Measurements from ENCODE around the gene WRAP73.

Gene WRAP73

GRCh38 chr1:3649342-3650247 is at the start of gene WRAP73:
TSS of gene WRAP73 (minus strand) at chr1:3650103. CDS start at chr1:3649999, 104 bp downstream.
- Histone ChIP-seq H3K4me3 (ENCODE audit: low read length) (peak within 1 kb of the TSS; percentile 84), H3K9ac (ENCODE audit: low read length) (peak within 1 kb of the TSS; percentile 39), H3K27me3 (ENCODE audit: control insufficient read depth, insufficient read depth, low read length) (peaks cover 53% of the 10 kb centered on the region), H3K36me3 (ENCODE audit: control insufficient read depth, low read depth, low read length) (peaks cover 11% of the 10 kb centered on the region), H3K27ac (ENCODE audit: low read length) (no peak within 1 kb of the TSS), H3K4me1 (ENCODE audit: control insufficient read depth, low read depth, low read length) (peaks cover 4% of the 10 kb centered on the region), H3K9me3 (ENCODE audit: control insufficient read depth, low read depth, low read length) (no peaks in the 10 kb centered on the region)

GRCh38 chr1:3699596-3699995 is 49.7 kb upstream of the WRAP73 start:
- Histone ChIP-seq H3K27ac (ENCODE audit: low read length) (no peak overlapping the region), H3K9me3 (ENCODE audit: control insufficient read depth, low read depth, low read length) (no peaks in the 10 kb centered on the region), H3K4me1 (ENCODE audit: control insufficient read depth, low read depth, low read length) (no peaks in the 10 kb centered on the region), H3K4me3 (ENCODE audit: low read length) (no peak overlapping the region), H3K27me3 (ENCODE audit: control insufficient read depth, insufficient read depth, low read length) (peaks cover 6% of the 10 kb centered on the region), H3K36me3 (ENCODE audit: control insufficient read depth, low read depth, low read length) (no peaks in the 10 kb centered on the region), H3K9ac (ENCODE audit: low read length) (no peak overlapping the region)

- no peak overlapping the region for H3K9ac ChIP-seq (ENCODE audit: low read length)
- no peak overlapping the region for H3K27ac ChIP-seq (ENCODE audit: low read length)
- H3K4me3 ChIP-seq (ENCODE audit: low read length), result no peak overlapping the region
- peaks cover 6% of the 10 kb centered on the region for H3K27me3 ChIP-seq (ENCODE audit: control insufficient read depth, insufficient read depth, low read length)
- no peaks in the 10 kb centered on the region for H3K9me3 ChIP-seq (ENCODE audit: control insufficient read depth, low read depth, low read length)
- H3K36me3 ChIP-seq (ENCODE audit: control insufficient read depth, low read depth, low read length), result no peaks in the 10 kb centered on the region
- H3K4me1 ChIP-seq (ENCODE audit: control insufficient read depth, low read depth, low read length), result no peaks in the 10 kb centered on the region
Observed at GRCh38 chr1:3698660-3699408, 48.9 kb upstream of the WRAP73 start.

GRCh38 chr1:3697810-3698209 is 47.9 kb upstream of the WRAP73 start:
- Histone ChIP-seq H3K4me3 (ENCODE audit: low read length) (no peak overlapping the region), H3K4me1 (ENCODE audit: control insufficient read depth, low read depth, low read length) (no peaks in the 10 kb centered on the region), H3K27me3 (ENCODE audit: control insufficient read depth, insufficient read depth, low read length) (peaks cover 6% of the 10 kb centered on the region)

GRCh38 chr1:3697104-3697503 is 47.2 kb upstream of the WRAP73 start:
- H3K9me3 ChIP-seq (ENCODE audit: control insufficient read depth, low read depth, low read length), result no peaks in the 10 kb centered on the region
- H3K4me1 ChIP-seq (ENCODE audit: control insufficient read depth, low read depth, low read length), result no peaks in the 10 kb centered on the region
- peaks cover 6% of the 10 kb centered on the region for H3K27me3 ChIP-seq (ENCODE audit: control insufficient read depth, insufficient read depth, low read length)
- H3K27ac ChIP-seq (ENCODE audit: low read length), result no peak overlapping the region
- H3K4me3 ChIP-seq (ENCODE audit: low read length), result no peak overlapping the region
- H3K9ac ChIP-seq (ENCODE audit: low read length), result no peak overlapping the region
- H3K36me3 ChIP-seq (ENCODE audit: control insufficient read depth, low read depth, low read length), result no peaks in the 10 kb centered on the region

More at GRCh38 chr1:3697810-3698209, 47.9 kb upstream of the WRAP73 start:
- no peak overlapping the region for H3K27ac ChIP-seq (ENCODE audit: low read length)
- no peak overlapping the region for H3K9ac ChIP-seq (ENCODE audit: low read length)
- no peaks in the 10 kb centered on the region for H3K36me3 ChIP-seq (ENCODE audit: control insufficient read depth, low read depth, low read length)
- H3K9me3 ChIP-seq (ENCODE audit: control insufficient read depth, low read depth, low read length), result no peaks in the 10 kb centered on the region

DNA sequence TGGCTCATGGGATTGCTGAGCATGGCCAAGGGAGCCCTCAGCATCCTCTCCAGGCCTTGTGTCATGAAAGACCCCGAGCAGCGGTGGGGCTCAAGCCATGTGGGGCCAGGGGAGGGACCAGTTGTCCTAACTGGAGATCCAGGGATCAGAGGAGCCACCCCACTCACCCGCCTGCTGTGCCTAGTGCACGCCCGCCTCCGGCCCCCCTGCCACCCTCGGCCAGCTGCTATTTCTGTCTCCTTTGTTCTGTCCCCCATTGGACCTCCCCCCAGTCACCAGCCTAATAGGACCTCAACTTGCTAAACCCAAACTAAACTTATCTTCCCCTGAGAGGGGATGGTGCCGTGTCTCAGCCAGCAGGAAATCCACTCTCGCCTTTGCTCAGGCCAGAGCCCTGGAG is 46.8 kb upstream of the WRAP73 start:
- Histone ChIP-seq H3K36me3 (ENCODE audit: control insufficient read depth, low read depth, low read length) (no peaks in the 10 kb centered on the region), H3K4me1 (ENCODE audit: control insufficient read depth, low read depth, low read length) (no peaks in the 10 kb centered on the region), H3K27me3 (ENCODE audit: control insufficient read depth, insufficient read depth, low read length) (peaks cover 6% of the 10 kb centered on the region), H3K27ac (ENCODE audit: low read length) (no peak overlapping the region), H3K9me3 (ENCODE audit: control insufficient read depth, low read depth, low read length) (no peaks in the 10 kb centered on the region), H3K4me3 (ENCODE audit: low read length) (no peak overlapping the region), H3K9ac (ENCODE audit: low read length) (no peak overlapping the region)

DNA sequence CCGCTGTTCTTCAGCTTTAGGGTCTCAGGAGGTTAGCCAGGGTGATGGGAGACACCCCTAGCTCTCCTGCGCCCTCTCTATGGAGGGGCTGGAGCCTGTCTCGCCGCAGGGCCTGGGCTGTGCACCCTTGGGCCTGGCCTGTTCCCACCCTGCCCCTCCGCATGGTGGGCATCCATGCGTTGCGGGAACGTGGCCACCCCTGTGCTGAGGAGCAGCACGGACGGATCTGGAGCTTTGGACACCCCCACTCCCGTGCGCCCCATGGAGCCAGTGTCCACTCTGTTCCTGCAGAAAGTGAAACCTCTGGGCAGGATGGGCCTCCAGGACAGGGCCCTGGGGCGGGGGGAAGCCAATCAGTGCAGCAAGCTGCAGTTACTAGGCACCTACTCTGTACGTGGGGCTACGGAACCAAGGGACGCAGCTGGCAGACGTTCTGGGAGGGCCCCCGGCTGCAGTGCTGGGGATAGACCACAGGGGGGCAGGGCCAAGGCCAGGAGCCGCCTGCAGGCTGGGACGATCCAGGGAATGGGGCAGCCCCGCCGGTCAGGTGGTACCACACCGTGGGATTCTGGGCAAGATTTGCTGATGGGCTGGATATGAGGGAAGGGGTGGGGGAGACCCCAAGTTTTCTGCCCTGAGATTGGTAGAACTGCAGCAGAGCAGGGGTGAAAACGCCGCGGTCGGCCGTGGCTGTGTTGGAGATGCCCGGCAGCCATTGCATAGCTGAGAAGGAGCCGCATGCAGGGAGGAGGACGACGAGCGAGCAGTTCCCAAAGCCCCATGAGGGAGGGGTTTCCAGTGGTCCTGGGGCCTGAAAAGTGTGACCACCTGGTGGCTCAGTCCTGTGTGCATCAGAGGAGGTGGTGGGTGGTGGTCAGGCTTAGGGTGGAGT is 45.7 kb upstream of the WRAP73 start:
- Histone ChIP-seq H3K9me3 (ENCODE audit: control insufficient read depth, low read depth, low read length) (no peaks in the 10 kb centered on the region), H3K4me3 (ENCODE audit: low read length) (no peak overlapping the region), H3K9ac (ENCODE audit: low read length) (no peak overlapping the region), H3K27ac (ENCODE audit: low read length) (no peak overlapping the region), H3K36me3 (ENCODE audit: control insufficient read depth, low read depth, low read length) (no peaks in the 10 kb centered on the region), H3K27me3 (ENCODE audit: control insufficient read depth, insufficient read depth, low read length) (peaks cover 6% of the 10 kb centered on the region), H3K4me1 (ENCODE audit: control insufficient read depth, low read depth, low read length) (no peaks in the 10 kb centered on the region)

DNA sequence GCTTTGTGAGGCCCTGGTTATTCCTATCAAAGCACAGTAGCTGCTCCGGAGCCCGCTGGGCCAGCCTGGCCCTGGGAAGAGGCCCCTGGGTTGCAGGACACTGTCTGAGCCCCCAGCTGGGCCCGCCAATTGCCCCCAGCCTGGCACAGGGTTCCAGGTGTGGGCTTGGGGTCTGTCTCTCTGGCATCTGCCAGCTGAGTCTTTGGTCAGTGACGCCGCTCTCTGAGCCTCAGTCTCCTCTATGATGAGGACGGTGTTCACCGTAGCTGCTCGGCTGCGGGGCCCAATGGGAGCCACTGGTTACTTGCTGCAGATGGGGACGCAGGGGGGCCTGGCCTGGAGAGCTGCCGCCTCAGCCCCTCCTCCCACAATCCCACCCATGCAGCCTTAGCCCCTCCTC is 43.4 kb upstream of the WRAP73 start:
- H3K27ac ChIP-seq (ENCODE audit: low read length), result no peak overlapping the region

DNA sequence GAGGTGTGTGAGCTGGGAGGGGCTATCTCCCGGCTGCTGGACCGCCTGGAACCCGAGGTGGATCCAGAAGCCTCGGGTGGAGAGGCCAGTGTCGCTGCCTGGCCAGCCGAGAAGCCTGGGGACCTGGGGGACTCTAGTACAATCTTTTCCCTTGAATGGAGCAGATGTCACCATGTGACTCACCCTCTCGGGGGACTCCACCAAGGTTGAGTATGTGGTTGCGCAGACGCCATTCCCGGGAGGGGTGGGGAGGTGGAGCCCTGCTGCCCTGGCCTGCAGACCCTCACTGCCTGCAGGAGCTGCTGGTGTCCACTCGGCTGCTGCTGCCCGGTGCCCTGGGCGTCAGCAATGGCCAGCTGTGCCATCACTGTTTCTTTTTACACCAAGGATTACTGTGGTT is 42.7 kb upstream of the WRAP73 start:
- Histone ChIP-seq H3K9me3 (ENCODE audit: control insufficient read depth, low read depth, low read length) (no peaks in the 10 kb centered on the region), H3K27ac (ENCODE audit: low read length) (no peak overlapping the region), H3K36me3 (ENCODE audit: control insufficient read depth, low read depth, low read length) (no peaks in the 10 kb centered on the region), H3K9ac (ENCODE audit: low read length) (no peak overlapping the region), H3K4me3 (ENCODE audit: low read length) (no peak overlapping the region), H3K27me3 (ENCODE audit: control insufficient read depth, insufficient read depth, low read length) (peaks cover 6% of the 10 kb centered on the region), H3K4me1 (ENCODE audit: control insufficient read depth, low read depth, low read length) (peaks cover 18% of the 10 kb centered on the region)

More for the DNA sequence above, 43.4 kb upstream of the WRAP73 start:
- no peak overlapping the region for H3K9ac ChIP-seq (ENCODE audit: low read length)
- H3K9me3 ChIP-seq (ENCODE audit: control insufficient read depth, low read depth, low read length), result no peaks in the 10 kb centered on the region
- H3K27me3 ChIP-seq (ENCODE audit: control insufficient read depth, insufficient read depth, low read length), result peaks cover 6% of the 10 kb centered on the region
- H3K4me1 ChIP-seq (ENCODE audit: control insufficient read depth, low read depth, low read length), result peaks cover 11% of the 10 kb centered on the region
- no peak overlapping the region for H3K4me3 ChIP-seq (ENCODE audit: low read length)
- H3K36me3 ChIP-seq (ENCODE audit: control insufficient read depth, low read depth, low read length), result no peaks in the 10 kb centered on the region

DNA sequence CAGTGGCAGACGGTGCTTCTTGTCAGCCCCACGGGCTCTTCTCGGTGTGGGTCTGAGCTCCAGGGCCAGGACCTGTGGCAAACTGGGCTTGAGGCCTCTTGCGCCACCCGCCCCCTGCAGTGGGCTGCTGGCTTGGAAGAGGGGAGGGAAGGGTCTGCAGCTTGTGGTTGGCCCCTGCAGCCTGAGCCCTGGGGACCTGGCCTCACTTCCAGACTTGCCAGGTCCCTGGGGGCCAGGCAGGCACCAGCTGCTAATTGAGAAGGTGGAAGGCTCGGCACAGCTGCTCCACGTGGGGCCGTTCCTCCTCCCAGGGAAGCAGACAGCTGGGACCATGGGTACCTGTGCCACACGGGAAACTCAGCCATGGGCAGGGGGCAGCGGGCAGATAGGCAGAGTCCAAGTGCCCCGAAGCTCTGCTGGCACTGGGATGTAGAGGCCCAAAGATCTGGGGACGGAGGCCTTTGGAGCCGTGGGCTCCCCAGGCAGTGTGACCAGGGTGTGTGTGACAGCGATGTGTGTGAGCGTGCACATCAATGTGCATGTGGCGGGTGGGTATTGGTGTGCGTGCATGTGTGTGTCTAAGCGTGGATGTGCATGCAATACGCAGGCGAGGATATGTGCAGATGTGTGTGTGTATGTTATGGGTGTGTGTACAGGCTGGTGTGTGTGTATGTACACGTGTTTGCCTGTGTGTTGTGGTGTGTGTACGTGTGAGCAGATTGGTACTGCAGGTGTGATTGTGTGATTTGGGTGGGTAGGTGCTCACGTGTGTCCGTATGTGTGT is 41.7 kb upstream of the WRAP73 start:
- no peak overlapping the region for H3K27ac ChIP-seq (ENCODE audit: low read length)
- H3K9me3 ChIP-seq (ENCODE audit: control insufficient read depth, low read depth, low read length), result no peaks in the 10 kb centered on the region
- peaks cover 19% of the 10 kb centered on the region for H3K4me1 ChIP-seq (ENCODE audit: control insufficient read depth, low read depth, low read length)
- H3K4me3 ChIP-seq (ENCODE audit: low read length), result no peak overlapping the region
- no peaks in the 10 kb centered on the region for H3K36me3 ChIP-seq (ENCODE audit: control insufficient read depth, low read depth, low read length)
- no peak overlapping the region for H3K9ac ChIP-seq (ENCODE audit: low read length)
- peaks cover 6% of the 10 kb centered on the region for H3K27me3 ChIP-seq (ENCODE audit: control insufficient read depth, insufficient read depth, low read length)
